ENCODE measurements around the gene NFE2L2.

Gene NFE2L2

DNA sequence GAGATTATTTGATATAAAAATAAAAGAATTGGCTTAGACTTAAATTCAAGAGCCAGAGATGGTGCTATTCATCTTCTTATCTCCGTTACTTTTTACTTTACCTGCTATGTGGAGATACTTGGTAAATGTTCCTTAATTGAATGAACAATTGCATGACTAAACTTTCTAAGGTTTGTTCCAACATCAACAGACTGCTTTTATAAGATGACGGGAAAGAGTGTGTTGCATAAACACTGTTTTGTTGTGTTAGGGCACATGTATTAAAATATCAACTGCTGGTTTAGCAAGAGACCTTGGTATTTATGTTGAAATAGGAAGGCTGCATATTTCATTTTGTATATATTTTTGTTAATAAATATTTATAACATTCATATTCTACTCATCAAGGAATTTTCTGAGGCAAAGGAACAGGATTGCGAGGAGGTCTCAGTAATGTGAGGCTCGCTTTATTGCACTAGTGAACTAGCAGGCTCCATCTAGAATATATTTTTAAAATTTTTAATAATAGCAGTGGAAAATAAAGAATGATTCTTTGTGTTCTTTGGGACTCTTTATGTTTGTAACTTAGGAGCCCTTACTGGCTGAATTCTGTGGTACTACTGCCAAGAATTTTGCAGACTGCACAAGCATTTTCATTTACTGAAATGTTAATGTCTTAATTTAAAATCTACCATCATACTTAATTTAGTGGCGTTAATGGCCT is 10.7 kb upstream of the NFE2L2 start:
- no peaks in the 10 kb centered on the region for H3K9me3 ChIP-seq (replicated peaks; ENCODE audit: insufficient read depth, low read length)
- H3K27ac ChIP-seq (ENCODE audit: low read length) = no peak overlapping the region
- H2AFZ ChIP-seq (ENCODE audit: low read length) = no peak overlapping the region
- no peaks in the 10 kb centered on the region for H3F3A ChIP-seq (ENCODE audit: insufficient read depth, low read length)
- no peaks in the 10 kb centered on the region for H3K79me2 ChIP-seq (ENCODE audit: low read length)
- no peak overlapping the region for H3K9ac ChIP-seq (ENCODE audit: low read length)
- H4K20me1 ChIP-seq (ENCODE audit: insufficient read depth, low read length) = no peaks in the 10 kb centered on the region
- no peak overlapping the region for H3K4me3 ChIP-seq (ENCODE audit: low read length)
- DNase-seq = no peak
- H3K27me3 ChIP-seq (replicated peaks; ENCODE audit: insufficient read depth, low read length) = no peaks in the 10 kb centered on the region
- H3K9me2 ChIP-seq (replicated peaks; ENCODE audit: insufficient read depth, low read length) = no peaks in the 10 kb centered on the region
- H3K4me2 ChIP-seq (ENCODE audit: low read depth, low read length) = no peak overlapping the region
- TF ChIP-seq EZH2phosphoT487 (IDR thresholded peaks at IDR 0.05; ENCODE audit: low read length) (no peak), EZH2 (optimal IDR thresholded peaks at IDR 0.05; ENCODE audit: low read depth, low read length) (no peak)
- TF ChIP-seq, protein P1, sequence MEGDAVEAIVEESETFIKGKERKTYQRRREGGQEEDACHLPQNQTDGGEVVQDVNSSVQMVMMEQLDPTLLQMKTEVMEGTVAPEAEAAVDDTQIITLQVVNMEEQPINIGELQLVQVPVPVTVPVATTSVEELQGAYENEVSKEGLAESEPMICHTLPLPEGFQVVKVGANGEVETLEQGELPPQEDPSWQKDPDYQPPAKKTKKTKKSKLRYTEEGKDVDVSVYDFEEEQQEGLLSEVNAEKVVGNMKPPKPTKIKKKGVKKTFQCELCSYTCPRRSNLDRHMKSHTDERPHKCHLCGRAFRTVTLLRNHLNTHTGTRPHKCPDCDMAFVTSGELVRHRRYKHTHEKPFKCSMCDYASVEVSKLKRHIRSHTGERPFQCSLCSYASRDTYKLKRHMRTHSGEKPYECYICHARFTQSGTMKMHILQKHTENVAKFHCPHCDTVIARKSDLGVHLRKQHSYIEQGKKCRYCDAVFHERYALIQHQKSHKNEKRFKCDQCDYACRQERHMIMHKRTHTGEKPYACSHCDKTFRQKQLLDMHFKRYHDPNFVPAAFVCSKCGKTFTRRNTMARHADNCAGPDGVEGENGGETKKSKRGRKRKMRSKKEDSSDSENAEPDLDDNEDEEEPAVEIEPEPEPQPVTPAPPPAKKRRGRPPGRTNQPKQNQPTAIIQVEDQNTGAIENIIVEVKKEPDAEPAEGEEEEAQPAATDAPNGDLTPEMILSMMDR (IDR thresholded peaks at IDR 0.05; ENCODE audit: low read length) = no peak
- H3K4me1 ChIP-seq (ENCODE audit: low read length) = peaks cover 11% of the 10 kb centered on the region
- H3K36me3 ChIP-seq (replicated peaks; ENCODE audit: insufficient read depth, low read length) = no peaks in the 10 kb centered on the region

GRCh38 chr2:177273408-177273807 is 8.9 kb upstream of the NFE2L2 start:
- no peaks in the 10 kb centered on the region for H3K9me3 ChIP-seq (replicated peaks; ENCODE audit: insufficient read depth, low read length)
- no peak overlapping the region for H3K27ac ChIP-seq (ENCODE audit: low read length)
- H3K9me2 ChIP-seq (replicated peaks; ENCODE audit: insufficient read depth, low read length) = no peaks in the 10 kb centered on the region
- H4K20me1 ChIP-seq (ENCODE audit: insufficient read depth, low read length) = no peaks in the 10 kb centered on the region
- no peak overlapping the region for H3K4me3 ChIP-seq (ENCODE audit: low read length)
- no peak overlapping the region for H2AFZ ChIP-seq (ENCODE audit: low read length)
- H3K9ac ChIP-seq (ENCODE audit: low read length) = no peak overlapping the region
- no peak for TF ChIP-seq EZH2phosphoT487 (IDR thresholded peaks at IDR 0.05; ENCODE audit: low read length)
- TF ChIP-seq, protein P1 (IDR thresholded peaks at IDR 0.05; ENCODE audit: low read length) = no peak
- TF ChIP-seq EZH2 (optimal IDR thresholded peaks at IDR 0.05; ENCODE audit: low read depth, low read length) = no peak
- no peaks in the 10 kb centered on the region for H3K27me3 ChIP-seq (replicated peaks; ENCODE audit: insufficient read depth, low read length)
- no peaks in the 10 kb centered on the region for H3K79me2 ChIP-seq (ENCODE audit: low read length)
- H3K4me2 ChIP-seq (ENCODE audit: low read depth, low read length) = no peak overlapping the region
- peaks cover 11% of the 10 kb centered on the region for H3K4me1 ChIP-seq (ENCODE audit: low read length)
- no peak for DNase-seq
- no peaks in the 10 kb centered on the region for H3K36me3 ChIP-seq (replicated peaks; ENCODE audit: insufficient read depth, low read length)
- no peaks in the 10 kb centered on the region for H3F3A ChIP-seq (ENCODE audit: insufficient read depth, low read length)

DNA sequence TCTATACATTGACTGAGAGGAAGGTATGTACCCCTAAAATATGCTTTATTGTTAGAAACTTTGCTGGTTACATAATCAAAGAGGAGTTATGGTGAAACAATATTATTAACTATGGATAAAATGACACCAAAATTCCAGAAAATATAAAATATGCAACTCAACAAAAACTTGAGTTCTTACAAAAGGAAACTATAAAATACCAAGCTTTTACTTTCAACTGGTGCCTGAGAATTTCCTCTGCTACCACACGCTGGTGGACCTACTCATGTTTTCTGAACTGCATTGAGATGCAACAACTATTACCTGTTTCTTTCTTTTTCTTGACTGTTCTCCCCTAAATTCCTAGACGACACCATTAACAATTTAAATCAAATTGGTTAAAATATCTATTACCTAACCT is 8.2 kb upstream of the NFE2L2 start:
- H3K9ac ChIP-seq (ENCODE audit: low read length) = no peak overlapping the region
- no peaks in the 10 kb centered on the region for H3F3A ChIP-seq (ENCODE audit: insufficient read depth, low read length)
- no peaks in the 10 kb centered on the region for H4K20me1 ChIP-seq (ENCODE audit: insufficient read depth, low read length)
- H3K79me2 ChIP-seq (ENCODE audit: low read length) = no peaks in the 10 kb centered on the region
- H3K36me3 ChIP-seq (replicated peaks; ENCODE audit: insufficient read depth, low read length) = no peaks in the 10 kb centered on the region
- H3K9me2 ChIP-seq (replicated peaks; ENCODE audit: insufficient read depth, low read length) = no peaks in the 10 kb centered on the region
- H3K9me3 ChIP-seq (replicated peaks; ENCODE audit: insufficient read depth, low read length) = no peaks in the 10 kb centered on the region
- TF ChIP-seq, protein P1 (IDR thresholded peaks at IDR 0.05; ENCODE audit: low read length) = no peak
- TF ChIP-seq EZH2phosphoT487 (IDR thresholded peaks at IDR 0.05; ENCODE audit: low read length) = no peak
- TF ChIP-seq EZH2 (optimal IDR thresholded peaks at IDR 0.05; ENCODE audit: low read depth, low read length) = no peak
- H3K4me3 ChIP-seq (ENCODE audit: low read length) = no peak overlapping the region
- no peak overlapping the region for H3K27ac ChIP-seq (ENCODE audit: low read length)
- H2AFZ ChIP-seq (ENCODE audit: low read length) = no peak overlapping the region
- DNase-seq = peak; percentile 25
- H3K27me3 ChIP-seq (replicated peaks; ENCODE audit: insufficient read depth, low read length) = no peaks in the 10 kb centered on the region
- peaks cover 11% of the 10 kb centered on the region for H3K4me1 ChIP-seq (ENCODE audit: low read length)
- H3K4me2 ChIP-seq (ENCODE audit: low read depth, low read length) = 0 out of 2 replicates have a peak overlapping the region, but pooled peaks have one; percentile 11

Measured in MM.1S (cell line).